Stomach (tissue), 4 donors: ENCODE measurements around the gene PLEKHS1.

Experiments
- EP300 ChIP-seq: sonication (generic); formaldehyde crosslinking; IDR thresholded peaks from one replicate; pipeline ENCODE4 v1.6.1; 2017; ENCODE audit warnings: antibody characterized with exemption
- TF ChIP-seq, protein P1 (sequence below), 7 experiments: fragments of 450-650 bp in 4 of 7; fragments of 200-600 bp in 3 of 7; sonication (generic) in 3 of 7; IDR thresholded peaks; one replicate each; pipeline ENCODE4 v1.5.1; 2016 to 2019; ENCODE audit warnings: antibody characterized with exemption in 7 of 7, control low read depth in 2 of 7, mild to moderate bottlenecking in 1 of 7

DNA sequence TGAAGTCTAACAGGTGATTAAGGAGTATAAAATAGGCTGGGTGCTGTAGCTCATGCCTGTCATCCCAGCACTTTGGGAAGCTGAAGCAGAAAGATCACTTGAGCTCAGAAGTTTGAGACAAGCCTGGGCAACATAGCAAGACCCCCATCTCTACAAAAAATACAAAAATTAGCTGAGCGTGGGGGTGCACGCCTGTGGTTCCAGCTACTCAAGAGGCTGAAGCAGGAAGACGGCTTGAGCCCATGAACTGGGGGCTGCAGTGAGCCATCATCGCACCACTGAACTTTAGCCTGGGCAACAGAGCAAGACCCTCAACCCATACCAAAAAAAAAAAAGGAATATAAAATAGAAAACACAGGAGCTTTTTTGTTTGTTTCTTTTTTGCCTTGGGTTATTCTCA, 55.0 kb downstream of the PLEKHS1 start:
- no peak for TF ChIP-seq EP300
- TF ChIP-seq, protein P1, sequence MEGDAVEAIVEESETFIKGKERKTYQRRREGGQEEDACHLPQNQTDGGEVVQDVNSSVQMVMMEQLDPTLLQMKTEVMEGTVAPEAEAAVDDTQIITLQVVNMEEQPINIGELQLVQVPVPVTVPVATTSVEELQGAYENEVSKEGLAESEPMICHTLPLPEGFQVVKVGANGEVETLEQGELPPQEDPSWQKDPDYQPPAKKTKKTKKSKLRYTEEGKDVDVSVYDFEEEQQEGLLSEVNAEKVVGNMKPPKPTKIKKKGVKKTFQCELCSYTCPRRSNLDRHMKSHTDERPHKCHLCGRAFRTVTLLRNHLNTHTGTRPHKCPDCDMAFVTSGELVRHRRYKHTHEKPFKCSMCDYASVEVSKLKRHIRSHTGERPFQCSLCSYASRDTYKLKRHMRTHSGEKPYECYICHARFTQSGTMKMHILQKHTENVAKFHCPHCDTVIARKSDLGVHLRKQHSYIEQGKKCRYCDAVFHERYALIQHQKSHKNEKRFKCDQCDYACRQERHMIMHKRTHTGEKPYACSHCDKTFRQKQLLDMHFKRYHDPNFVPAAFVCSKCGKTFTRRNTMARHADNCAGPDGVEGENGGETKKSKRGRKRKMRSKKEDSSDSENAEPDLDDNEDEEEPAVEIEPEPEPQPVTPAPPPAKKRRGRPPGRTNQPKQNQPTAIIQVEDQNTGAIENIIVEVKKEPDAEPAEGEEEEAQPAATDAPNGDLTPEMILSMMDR (IDR thresholded peaks at IDR 0.05): no peak
